Measurements from ENCODE around the gene HMGB4.

The HMGB4 gene

GRCh38 chr1:33902486-33903209, 38.8 kb downstream of the HMGB4 start:
- DNase-seq = no peak

GRCh38 chr1:33903210-33903589, 39.3 kb downstream of the HMGB4 start:
- no peak for DNase-seq

GRCh38 chr1:33905241-33905640, 41.4 kb downstream of the HMGB4 start:
- no peak for DNase-seq

GRCh38 chr1:33906156-33906555, 42.3 kb downstream of the HMGB4 start:
- DNase-seq = no peak

GRCh38 chr1:33908324-33908956, 44.6 kb downstream of the HMGB4 start:
- DNase-seq = no peak
